Osteocyte (in vitro differentiated cells): ENCODE measurements around the gene A4GNT. TPM values are rescaled to one million over a fixed set of nuclear protein-coding genes. Genes with fewer than 3 reads are reported as not detected.

Experiments
- DNase-seq: peaks from one replicate; pipeline ENCODE4 v3.0.0; 2021; ENCODE audit warnings: mixed read lengths; ENCODE audit not compliant: unreplicated experiment; ENCODE audit errors: extremely low spot score
- H3K27ac Mint-ChIP-seq: one replicate; pipeline ENCODE4 v1.8.0; 2021; ENCODE audit warnings: mild to moderate bottlenecking, mixed read lengths; ENCODE audit not compliant: unreplicated experiment
- H3K27me3 Mint-ChIP-seq: one replicate; pipeline ENCODE4 v1.8.0; 2021; ENCODE audit warnings: mixed read lengths; ENCODE audit not compliant: unreplicated experiment
- H3K36me3 Mint-ChIP-seq: one replicate; pipeline ENCODE4 v1.8.0; 2021; ENCODE audit warnings: mixed read lengths; ENCODE audit not compliant: unreplicated experiment
- H3K4me1 Mint-ChIP-seq: one replicate; pipeline ENCODE4 v1.8.0; 2021; ENCODE audit warnings: mixed read lengths; ENCODE audit not compliant: unreplicated experiment
- H3K4me3 Mint-ChIP-seq: one replicate; pipeline ENCODE4 v1.8.0; 2021; ENCODE audit warnings: mild to moderate bottlenecking, moderate library complexity, mixed read lengths; ENCODE audit not compliant: unreplicated experiment
- H3K9me3 Mint-ChIP-seq: one replicate; pipeline ENCODE4 v1.8.0; 2021; ENCODE audit warnings: mixed read lengths; ENCODE audit not compliant: unreplicated experiment
- CTCF ChIP-seq: fragments of 200-600 bp; sonication (generic); IDR thresholded peaks from 2 replicates; pipeline ENCODE4 v1.5.0; 2021; ENCODE audit warnings: antibody characterized with exemption, mild to moderate bottlenecking, moderate library complexity
- total RNA-seq: library from RNA; stranded (reverse); gene quantifications from 2 replicates; pipeline ENCODE4 v1.2.1, GENCODE V29; 2021

Gene A4GNT
- total RNA-seq, 1 donor from 2014 or later = not detected

GRCh38 chr3:138140940-138141339 is 8.8 kb upstream of the A4GNT start:
- H3K36me3 Mint-ChIP-seq = no peaks in the 10 kb centered on the region
- peaks cover 25% of the 10 kb centered on the region for H3K27me3 Mint-ChIP-seq
- no peaks in the 10 kb centered on the region for H3K9me3 Mint-ChIP-seq
- no peak overlapping the region for H3K4me3 Mint-ChIP-seq
- no peak overlapping the region for H3K27ac Mint-ChIP-seq
- no peak for DNase-seq
- no peaks in the 10 kb centered on the region for H3K4me1 Mint-ChIP-seq
- TF ChIP-seq CTCF = no peak

- Mint-ChIP-seq H3K4me3 (no peak overlapping the region), H3K27me3 (peaks cover 29% of the 10 kb centered on the region), H3K27ac (no peak overlapping the region), H3K9me3 (no peaks in the 10 kb centered on the region), H3K4me1 (no peaks in the 10 kb centered on the region), H3K36me3 (no peaks in the 10 kb centered on the region)
- DNase-seq = no peak
- TF ChIP-seq CTCF = no peak
These were observed 7.5 kb upstream of the A4GNT start for GRCh38 chr3:138139691-138140090.

DNA sequence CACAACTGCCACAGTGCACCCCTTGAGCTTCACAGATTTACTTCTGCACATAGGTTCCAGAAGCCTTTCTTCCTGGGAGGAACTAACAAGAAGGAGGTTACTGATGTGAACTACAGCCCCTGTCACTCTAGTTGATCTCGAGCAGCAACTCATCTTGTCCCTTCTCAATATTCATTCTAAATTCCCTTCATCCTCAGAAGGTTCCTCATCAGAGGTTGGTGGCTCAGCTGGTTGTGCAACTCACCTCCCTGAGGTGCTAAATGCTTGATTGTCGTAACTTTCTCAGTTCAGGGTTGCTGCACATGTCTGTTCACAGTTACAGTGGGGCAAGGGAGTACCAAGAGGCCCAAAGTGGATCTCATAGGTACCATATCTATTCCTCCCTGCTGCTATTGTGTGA is 5.7 kb upstream of the A4GNT start:
- no peak for DNase-seq
- Mint-ChIP-seq H3K4me3 (no peak overlapping the region), H3K27ac (no peak overlapping the region), H3K27me3 (peaks cover 36% of the 10 kb centered on the region), H3K4me1 (no peaks in the 10 kb centered on the region), H3K36me3 (no peaks in the 10 kb centered on the region), H3K9me3 (no peaks in the 10 kb centered on the region)
- no peak for TF ChIP-seq CTCF

- no peaks in the 10 kb centered on the region for H3K9me3 Mint-ChIP-seq
- no peak overlapping the region for H3K27ac Mint-ChIP-seq
- DNase-seq = no peak
- no peak for TF ChIP-seq CTCF
- peaks cover 50% of the 10 kb centered on the region for H3K27me3 Mint-ChIP-seq
- H3K4me3 Mint-ChIP-seq = no peak overlapping the region
- no peaks in the 10 kb centered on the region for H3K36me3 Mint-ChIP-seq
- no peaks in the 10 kb centered on the region for H3K4me1 Mint-ChIP-seq
These were observed 4.0 kb upstream of the A4GNT start for GRCh38 chr3:138136201-138136600.

DNA sequence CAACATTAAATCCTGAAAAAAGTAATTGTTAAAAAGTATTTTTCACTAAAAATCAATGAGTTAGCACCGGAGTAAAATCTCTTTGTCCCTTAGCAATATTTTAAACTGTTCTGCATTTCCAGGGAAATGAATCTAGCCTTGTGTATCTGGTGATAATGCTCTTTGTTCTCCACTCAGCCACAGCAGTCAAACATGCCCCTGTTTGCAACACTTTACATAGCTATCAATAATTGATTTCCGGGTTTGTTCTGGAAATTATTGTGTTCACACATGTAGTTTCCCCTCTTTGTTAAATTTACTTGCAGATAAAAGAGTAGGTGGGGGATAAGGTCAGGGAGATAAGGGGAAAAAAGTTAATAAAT is 3.6 kb upstream of the A4GNT start:
- Mint-ChIP-seq H3K9me3 (no peaks in the 10 kb centered on the region), H3K4me1 (no peaks in the 10 kb centered on the region), H3K27me3 (peaks cover 54% of the 10 kb centered on the region), H3K36me3 (no peaks in the 10 kb centered on the region), H3K27ac (no peak overlapping the region), H3K4me3 (no peak overlapping the region)
- no peak for DNase-seq
- no peak for TF ChIP-seq CTCF
